ENCODE data around the gene MAP3K5.

GRCh38 chr6:136628996-136629395 is 163.3 kb downstream of the MAP3K5 start:
- TF ChIP-seq CTCF (IDR thresholded peaks at IDR 0.05) (no peak), POLR2AphosphoS5 (IDR thresholded peaks at IDR 0.05) (no peak), EP300 (IDR thresholded peaks at IDR 0.05) (no peak)
